ENCODE measurements around the gene BRIX1. TPM values are rescaled to one million over a fixed set of nuclear protein-coding genes. Genes with fewer than 3 reads are reported as not detected.

BRIX1 gene
- total and polyA plus RNA-seq, 9 of the 15 experiments (the other 6 are each of a cell fraction or from before 2014, with no cell fraction given), result 115 to 193 (median 159) TPM

GRCh38 chr5:34915139-34915855, at the start of gene BRIX1, which contains the start of gene RAD1 (continued):
- TF ChIP-seq SIX5 (IDR thresholded peaks at IDR 0.05; ENCODE audit: borderline replicate concordance in 1 of 2, insufficient read depth in 1 of 2, low read depth in 1 of 2, low read length in 2 of 2), result peak in 1 of 2 experiments; percentile 20; a peak in 1 of 4 replicates
- TF ChIP-seq STAT5A (IDR thresholded peaks at IDR 0.05; ENCODE audit: borderline replicate concordance, low read length), result peak; percentile 34; the same call in 1 of the 2 replicates
- TF ChIP-seq PBX2 (CRISPR knock-in tag; IDR thresholded peaks at IDR 0.05; ENCODE audit: low read depth), result no peak
- TF ChIP-seq PBX2 (tag; conservative IDR thresholded peaks at IDR 0.05; ENCODE audit: low read depth), result no peak
- TF ChIP-seq FOSL1 (tag; conservative IDR thresholded peaks at IDR 0.05), result peak; percentile 65
- no peak for TF ChIP-seq PRPF4 (IDR thresholded peaks at IDR 0.05; ENCODE audit: insufficient read depth, low read depth, low read length, poor library complexity, severe bottlenecking)
- no peak for TF ChIP-seq BCL6 (CRISPR knock-in tag; IDR thresholded peaks at IDR 0.05)
- TF ChIP-seq BCOR (IDR thresholded peaks at IDR 0.05), result peak; percentile 54
- no peak for TF ChIP-seq ZNF280A (IDR thresholded peaks at IDR 0.05; ENCODE audit: low read depth, partially characterized antibody)
- TF ChIP-seq HES1 (IDR thresholded peaks at IDR 0.05; ENCODE audit: low read depth), result peak; percentile 15; the same call in 1 of the 2 replicates
- no peak for TF ChIP-seq CREB5 (CRISPR knock-in tag; IDR thresholded peaks at IDR 0.05)
- peak; percentile 28 to 65; a peak in 2 of 4 replicates for TF ChIP-seq ARNT (IDR thresholded peaks at IDR 0.05)
- no peak for TF ChIP-seq ZBTB43 (CRISPR knock-in tag; IDR thresholded peaks at IDR 0.05)
- no peak for TF ChIP-seq NR4A1 (CRISPR knock-in tag; IDR thresholded peaks at IDR 0.05)
- TF ChIP-seq NR4A1 (tag; IDR thresholded peaks at IDR 0.05), result 0 out of 2 replicates have a peak, but pooled peaks have one; percentile 38
- peak; percentile 42 for TF ChIP-seq CC2D1A (IDR thresholded peaks at IDR 0.05)
- TF ChIP-seq ZNF436 (CRISPR knock-in tag; IDR thresholded peaks at IDR 0.05), result no peak
- TF ChIP-seq ZNF3 (CRISPR knock-in tag; IDR thresholded peaks at IDR 0.05), result no peak
- peak; percentile 99 for TF ChIP-seq TAF9B (IDR thresholded peaks at IDR 0.05; ENCODE audit: partially characterized antibody)
- TF ChIP-seq ZNF12 (CRISPR knock-in tag; IDR thresholded peaks at IDR 0.05), result no peak; the same call in 1 of the 2 replicates
- no peak for TF ChIP-seq ZNF41 (CRISPR knock-in tag; conservative IDR thresholded peaks at IDR 0.05)

All from K562 (cell line).